Prostate gland (tissue), 2 donors: Measurements from ENCODE around the gene PLXNB3. TPM values are rescaled to one million over a fixed set of nuclear protein-coding genes. Genes with fewer than 3 reads are reported as not detected.

Experiments used
- DNase-seq: peaks from one replicate; pipeline ENCODE4 v3.0.0-alpha.2; 2019; ENCODE audit warnings: low spot score
- H3K27ac ChIP-seq, 2 donors: fragments of 200-600 bp; sonication (generic); 2 replicates each; pipeline ENCODE4 v1.5.1; 2017 to 2019
- H3K27me3 ChIP-seq: fragments of 200-600 bp; sonication (generic); replicated peaks from 2 replicates; pipeline ENCODE4 v1.5.1; 2019; ENCODE audit not compliant: insufficient read depth
- H3K36me3 ChIP-seq, 2 donors: fragments of 200-600 bp; sonication (generic); 1 replicate in 1 of 2; 2 replicates in 1 of 2; pipeline versions ENCODE4 v1.5.1 to v1.8.1; 2017 to 2019
- H3K4me1 ChIP-seq: fragments of 200-600 bp; sonication (generic); replicated peaks from 2 replicates; pipeline ENCODE4 v1.5.1; 2019
- H3K4me3 ChIP-seq, 2 donors: fragments of 200-600 bp; sonication (generic); 2 replicates each; pipeline ENCODE4 v1.5.1; 2017 to 2019
- H3K9me3 ChIP-seq: fragments of 200-600 bp; sonication (generic); 2 replicates; pipeline ENCODE4 v1.5.1; 2017
- CTCF ChIP-seq, 4 experiments: fragments of 200-600 bp in 2 of 4; fragments of 450-650 bp in 2 of 4; sonication (generic) in 2 of 4; IDR thresholded peaks; 1 replicate in 3 of 4; 2 replicates in 1 of 4; pipeline ENCODE4 v1.5.1; 2016 to 2019; ENCODE audit warnings: antibody characterized with exemption in 4 of 4, mild to moderate bottlenecking in 2 of 4, moderate library complexity in 2 of 4
- POLR2A ChIP-seq: fragments of 450-650 bp; IDR thresholded peaks from one replicate; pipeline ENCODE4 v1.6.1; 2016; ENCODE audit warnings: antibody characterized with exemption, mild to moderate bottlenecking
- POLR2AphosphoS5 ChIP-seq: sonication (generic); formaldehyde crosslinking; IDR thresholded peaks from one replicate; pipeline ENCODE4 v1.6.1; 2017; ENCODE audit warnings: antibody characterized with exemption
- WGBS: methylation state at CpG from one replicate; pipeline ENCODE4 v1.1.5; 2018; 5-methylcytosine and 5-hydroxymethylcytosine counted together
- intact Hi-C: fragments of 100-400 bp; cut with DNase I; formaldehyde crosslinking; loops from one replicate; pipeline ENCODE4 v1.14.2; 2022
- total RNA-seq, 2 donors: library from RNA; depleted of rRNA; stranded (reverse); fragments of >200 nt; gene quantifications; one replicate each; pipeline ENCODE4 v1.1.0, GENCODE V29; 2016

PLXNB3 gene
- total RNA-seq, 2 donors from 2014 or later, result 20.9 to 52.7 TPM

- TF ChIP-seq CTCF (IDR thresholded peaks at IDR 0.05), result no peak
- no peak for TF ChIP-seq POLR2A
- TF ChIP-seq POLR2AphosphoS5, result no peak
- Histone ChIP-seq H3K9me3 (no peaks in the 10 kb centered on the region), H3K4me3 (no peak overlapping the region), H3K36me3 (no peaks in the 10 kb centered on the region), H3K4me1 (no peaks in the 10 kb centered on the region), H3K27ac (no peak overlapping the region), H3K27me3 (no peaks in the 10 kb centered on the region)
- intact Hi-C loops, result no loop called here
- DNase-seq, result no peak
- 72% methylated on average over 14 of the region's 24 CpGs for WGBS
Measured at GRCh38 chrX:153783378-153784013, 19.4 kb downstream of the PLXNB3 start.

GRCh38 chrX:153784325-153784967 is 20.4 kb downstream of the PLXNB3 start:
- no peak for DNase-seq

GRCh38 chrX:153786669-153787068 is 22.6 kb downstream of the PLXNB3 start:
- intact Hi-C loops, result no loop called here
- no peaks in the 10 kb centered on the region for H3K4me1 ChIP-seq
- no peak for DNase-seq
- no peaks in the 10 kb centered on the region for H3K9me3 ChIP-seq
- H3K36me3 ChIP-seq, result no peaks in the 10 kb centered on the region
- H3K4me3 ChIP-seq, result no peak overlapping the region
- no peaks in the 10 kb centered on the region for H3K27me3 ChIP-seq
- 80% methylated on average over 12 of the region's 15 CpGs for WGBS
- TF ChIP-seq POLR2AphosphoS5 (no peak), POLR2A (no peak), CTCF (IDR thresholded peaks at IDR 0.05) (no peak)
- no peak overlapping the region for H3K27ac ChIP-seq

More at GRCh38 chrX:153784325-153784967, 20.4 kb downstream of the PLXNB3 start:
- no peaks in the 10 kb centered on the region for H3K9me3 ChIP-seq
- TF ChIP-seq POLR2A (no peak), CTCF (IDR thresholded peaks at IDR 0.05) (no peak), POLR2AphosphoS5 (no peak)
- WGBS, result 89% methylated on average over 24 of the region's 27 CpGs
- no peaks in the 10 kb centered on the region for H3K27me3 ChIP-seq
- no peaks in the 10 kb centered on the region for H3K36me3 ChIP-seq
- H3K4me3 ChIP-seq, result no peak overlapping the region
- no peak overlapping the region for H3K27ac ChIP-seq
- intact Hi-C loops, result no loop called here
- H3K4me1 ChIP-seq, result no peaks in the 10 kb centered on the region

GRCh38 chrX:153789654-153790053 is 25.6 kb downstream of the PLXNB3 start:
- no peaks in the 10 kb centered on the region for H3K27me3 ChIP-seq
- intact Hi-C loops, result no loop called here
- TF ChIP-seq CTCF (IDR thresholded peaks at IDR 0.05) (no peak), POLR2AphosphoS5 (no peak), POLR2A (no peak)
- 92% methylated on average over 9 of the region's 12 CpGs for WGBS
- no peaks in the 10 kb centered on the region for H3K36me3 ChIP-seq
- H3K9me3 ChIP-seq, result no peaks in the 10 kb centered on the region
- H3K27ac ChIP-seq, result no peak overlapping the region
- H3K4me1 ChIP-seq, result no peaks in the 10 kb centered on the region
- no peak overlapping the region for H3K4me3 ChIP-seq
- no peak for DNase-seq
